ENCODE measurements around the gene CRIM1. TPM values are rescaled to one million over a fixed set of nuclear protein-coding genes. Genes with fewer than 3 reads are reported as not detected.

CRIM1 gene
- total RNA-seq, 1 experiment from 2014 or later, result 95.4 TPM

DNA sequence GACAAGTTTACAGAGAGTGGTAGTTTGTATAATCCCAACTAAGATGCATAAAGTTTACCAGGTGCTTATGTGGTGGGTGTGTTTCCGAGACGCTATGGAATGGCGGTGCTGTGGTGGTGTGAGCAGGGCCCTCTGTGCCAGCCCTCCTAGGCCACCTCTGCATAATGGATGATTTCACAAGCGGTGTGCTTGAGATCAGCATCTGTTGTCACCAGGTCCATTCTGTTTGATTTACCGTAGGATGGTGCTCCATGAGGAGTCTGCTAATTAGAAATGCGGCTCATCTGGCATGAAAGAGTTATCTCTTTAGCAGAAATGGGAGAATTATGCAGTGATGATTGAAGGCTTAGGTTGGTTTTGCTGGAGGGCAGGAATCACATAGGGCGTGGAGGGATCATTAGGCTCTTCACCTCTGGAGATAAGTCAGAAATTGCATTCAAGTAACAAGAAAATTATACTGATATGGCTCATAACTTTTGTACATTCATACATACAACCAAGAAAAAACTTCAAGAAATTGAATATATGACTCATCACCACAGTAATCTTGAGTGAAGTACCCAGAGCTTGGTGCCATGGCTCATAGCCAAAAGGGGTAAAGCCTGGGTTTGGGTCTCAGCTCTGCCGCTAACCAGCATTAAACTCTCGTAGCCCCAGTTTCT is 41.4 kb downstream of the CRIM1 start:
- no peak for DNase-seq (ENCODE audit: low read depth)

DNA sequence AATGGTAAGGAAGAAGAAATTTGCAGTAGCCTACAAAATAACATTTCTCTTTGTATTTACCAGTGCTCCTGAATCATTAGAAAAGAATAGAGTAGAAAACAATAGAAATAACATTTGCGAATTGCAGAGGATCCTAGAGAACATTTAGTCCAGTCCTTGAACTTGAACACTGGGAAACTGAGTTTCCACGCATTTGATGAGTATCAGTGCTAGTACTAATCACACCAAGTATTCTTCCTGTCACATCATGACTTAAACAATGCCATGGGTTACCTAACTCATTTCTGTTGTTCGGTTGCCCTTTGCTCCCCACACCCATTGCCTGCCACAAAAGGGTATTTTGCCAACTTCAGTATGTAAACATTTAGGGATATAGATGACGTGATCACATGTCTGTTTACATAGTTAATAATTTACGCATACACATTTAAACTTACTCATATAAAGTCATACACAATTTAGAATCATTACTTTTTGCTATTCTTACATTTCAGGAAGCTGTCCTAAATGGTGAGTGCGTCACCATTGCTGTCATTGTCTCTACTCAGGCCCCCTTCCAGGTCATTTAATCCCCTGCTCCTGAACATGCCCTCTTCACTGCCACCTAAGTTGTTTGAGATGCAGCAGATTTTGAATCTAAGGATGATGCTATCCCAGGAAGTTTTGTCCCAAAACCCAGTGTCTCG is 42.3 kb downstream of the CRIM1 start:
- no peak for DNase-seq (ENCODE audit: low read depth)

DNA sequence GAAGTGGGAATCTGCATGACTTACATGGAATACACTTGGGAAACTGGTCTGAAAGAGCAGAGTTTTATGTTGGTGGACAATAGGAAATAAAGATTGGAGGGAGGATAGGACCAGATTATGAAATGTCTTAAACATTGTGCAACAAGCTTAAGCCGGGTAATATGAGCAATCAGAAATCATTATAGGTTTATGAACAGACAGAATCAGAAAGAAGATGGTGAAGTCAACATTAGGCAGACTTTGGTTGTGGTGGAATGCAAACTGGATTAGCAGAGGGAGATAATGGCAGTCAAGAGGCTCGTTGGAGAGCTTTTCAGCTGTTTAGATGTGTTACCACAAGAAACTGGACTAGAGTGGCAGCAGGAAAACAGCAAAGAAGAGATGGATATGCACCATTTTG is 43.5 kb downstream of the CRIM1 start:
- DNase-seq (ENCODE audit: low read depth), result no peak

DNA sequence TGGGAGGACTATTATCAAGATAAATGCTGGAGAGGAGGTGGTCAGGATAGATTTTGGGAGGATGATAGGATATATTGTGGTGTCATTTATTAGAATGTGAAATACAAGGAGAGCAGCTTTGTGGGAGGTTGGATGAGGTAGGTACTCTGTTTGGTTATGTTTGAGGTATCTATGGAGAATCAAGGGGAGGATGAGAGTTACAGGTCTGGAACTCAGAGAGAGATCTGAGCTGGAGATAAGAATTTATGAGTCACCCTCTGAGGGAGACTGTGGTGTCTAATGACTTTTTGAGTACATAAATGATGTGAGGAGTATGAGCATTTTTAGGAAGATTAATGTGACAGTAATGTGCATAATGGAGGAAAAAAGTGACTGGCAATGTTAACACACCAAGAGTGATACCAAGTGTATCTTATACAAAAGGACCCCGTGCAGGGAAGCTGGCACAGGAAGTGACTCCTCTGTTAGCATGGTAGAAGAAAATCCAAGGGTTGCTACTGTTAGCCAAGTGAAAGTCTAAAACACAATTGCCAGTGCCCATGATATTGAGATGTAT is 48.2 kb downstream of the CRIM1 start:
- peak; percentile 91 for DNase-seq (ENCODE audit: low read depth)

DNA sequence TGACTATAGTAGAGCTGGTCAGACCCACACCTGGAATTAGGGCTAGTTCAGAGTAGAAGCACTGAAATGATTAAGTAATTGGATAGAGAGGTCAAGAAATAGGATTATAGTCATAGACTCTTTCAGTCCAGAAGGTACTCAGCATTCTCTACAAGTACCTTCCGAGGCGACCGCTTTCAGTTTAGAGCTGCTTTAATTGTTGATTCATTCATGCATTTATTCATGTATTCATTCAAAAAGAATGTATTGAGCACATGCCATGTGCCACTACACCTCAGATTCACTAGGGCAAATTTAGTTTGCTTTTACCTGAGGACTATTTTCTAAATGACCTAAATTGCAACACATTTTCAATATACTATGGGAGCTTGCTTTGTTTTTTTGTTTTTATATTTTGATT is 48.7 kb downstream of the CRIM1 start:
- DNase-seq (ENCODE audit: low read depth), result peak; percentile 73

DNA sequence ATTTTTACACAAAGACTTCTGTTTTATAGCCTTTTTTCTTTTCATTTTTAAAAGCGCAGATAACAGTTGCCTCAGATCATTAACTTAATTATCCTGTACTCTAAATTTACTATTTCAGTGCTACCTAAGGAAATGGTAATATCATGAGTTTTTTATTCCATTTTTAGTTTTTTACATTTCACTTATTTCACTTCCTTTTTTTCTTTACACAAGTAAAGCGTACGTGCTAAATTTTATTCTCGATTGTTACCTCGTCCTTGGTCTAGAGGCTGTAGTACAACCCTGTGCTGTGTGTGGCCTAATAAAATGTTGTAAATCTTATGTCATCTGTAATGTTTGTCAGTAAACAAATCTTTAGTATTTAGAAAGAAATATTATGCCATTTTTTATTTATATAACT is 49.2 kb downstream of the CRIM1 start:
- DNase-seq (ENCODE audit: low read depth), result no peak

DNA sequence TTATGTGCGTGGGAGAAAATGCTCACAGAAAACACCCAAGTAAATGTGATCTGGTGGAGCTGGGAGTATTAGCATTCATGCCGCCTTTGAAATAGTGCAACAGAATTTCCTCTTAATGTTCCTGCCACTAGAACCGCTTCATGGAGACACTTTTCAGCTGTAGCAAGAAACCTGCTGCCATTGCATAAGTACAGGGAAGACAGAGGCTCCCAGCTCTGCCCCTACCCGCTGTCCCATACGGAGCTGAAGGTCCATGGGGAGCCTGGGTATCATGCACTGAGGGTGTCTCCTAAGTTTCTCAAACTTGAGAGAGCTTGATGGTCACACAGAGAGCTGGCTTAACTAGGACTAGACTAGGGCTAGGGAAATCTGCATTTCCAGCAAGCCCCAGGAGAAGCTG is 49.6 kb downstream of the CRIM1 start:
- DNase-seq (ENCODE audit: low read depth), result no peak

DNA sequence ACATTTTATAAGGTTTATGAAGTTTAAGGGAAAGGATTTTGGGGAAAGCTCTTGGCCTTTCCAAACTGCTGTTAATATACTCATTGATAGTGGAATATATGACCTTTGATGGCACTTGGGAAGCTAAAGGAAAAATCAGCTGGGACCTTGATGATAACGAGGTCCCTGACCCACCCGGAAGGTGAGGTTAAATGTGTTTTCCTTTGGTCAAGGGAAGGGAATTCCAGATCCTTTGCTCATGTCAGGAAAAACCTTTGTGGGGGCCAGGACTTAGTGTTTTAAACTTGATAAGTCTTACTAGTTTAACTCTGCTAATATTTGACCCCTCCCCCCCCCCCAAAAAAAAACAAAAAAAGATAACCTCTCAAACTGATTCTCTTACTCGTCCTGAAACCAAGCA is 50.7 kb downstream of the CRIM1 start:
- peak; percentile 42 for DNase-seq (ENCODE audit: low read depth)

DNA sequence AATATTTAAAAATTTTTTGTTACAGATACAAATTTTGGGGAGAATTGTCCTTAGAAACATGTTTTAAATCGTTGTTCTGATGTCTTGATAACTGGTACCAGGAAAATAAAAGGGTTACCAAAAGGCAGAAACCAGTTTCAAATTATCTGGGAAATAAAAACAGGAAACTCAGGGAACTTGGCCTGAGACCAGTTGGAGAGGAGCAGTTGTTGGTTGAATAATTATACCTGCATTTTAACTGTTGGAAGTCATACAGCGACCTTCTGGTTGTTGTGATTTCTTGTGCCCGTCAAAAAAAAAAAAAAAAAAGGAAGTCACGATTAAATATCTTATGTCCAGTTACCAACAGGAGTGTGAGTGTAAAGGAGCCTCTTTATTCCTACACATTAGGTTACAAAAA is 51.8 kb downstream of the CRIM1 start:
- no peak for DNase-seq (ENCODE audit: low read depth)

DNA sequence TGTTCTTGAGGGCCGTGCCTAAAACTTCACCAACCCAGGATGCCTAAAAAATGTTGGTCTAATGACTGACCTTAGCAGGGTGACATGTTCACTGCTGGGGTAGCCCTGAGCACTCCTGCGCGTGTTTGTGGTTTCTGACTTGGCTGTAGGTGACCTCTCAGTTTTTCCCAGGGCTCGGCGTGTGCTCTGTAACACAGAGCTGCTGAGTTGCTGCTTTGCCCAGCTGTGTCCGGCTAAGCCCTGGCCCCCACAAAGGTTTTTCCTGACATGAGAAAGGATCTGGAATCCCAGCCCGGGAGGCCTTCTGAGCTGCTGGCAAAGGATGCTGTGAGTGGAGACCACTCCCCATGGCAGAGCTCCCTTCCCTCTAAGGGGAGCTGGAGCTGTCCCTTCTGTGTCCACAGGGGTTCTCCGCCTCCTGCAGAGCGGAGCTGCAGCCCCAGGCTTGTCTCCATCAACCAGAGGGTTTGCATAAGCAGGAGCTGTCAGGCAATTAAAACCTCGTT is 52.7 kb downstream of the CRIM1 start:
- peak; percentile 76 for DNase-seq (ENCODE audit: low read depth)

DNA sequence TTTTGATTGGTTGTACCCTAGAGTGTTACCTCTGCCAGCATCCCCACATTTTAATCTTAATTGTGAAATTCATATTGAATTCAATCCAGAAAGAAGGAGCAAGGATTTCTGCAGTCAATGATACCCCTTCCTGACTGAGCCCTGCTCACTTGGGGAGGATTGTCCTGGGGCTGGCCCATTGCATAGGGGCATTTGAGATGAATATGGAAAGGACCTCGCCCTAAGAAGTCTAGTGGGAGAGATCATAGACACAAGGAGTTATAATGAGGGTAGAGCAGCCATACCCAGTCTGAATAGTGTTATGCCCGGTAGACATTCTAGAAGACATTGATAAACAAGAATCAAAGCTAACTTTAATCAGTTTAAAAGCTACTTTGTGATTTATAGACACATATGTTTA is 53.8 kb downstream of the CRIM1 start:
- DNase-seq (ENCODE audit: low read depth), result no peak

DNA sequence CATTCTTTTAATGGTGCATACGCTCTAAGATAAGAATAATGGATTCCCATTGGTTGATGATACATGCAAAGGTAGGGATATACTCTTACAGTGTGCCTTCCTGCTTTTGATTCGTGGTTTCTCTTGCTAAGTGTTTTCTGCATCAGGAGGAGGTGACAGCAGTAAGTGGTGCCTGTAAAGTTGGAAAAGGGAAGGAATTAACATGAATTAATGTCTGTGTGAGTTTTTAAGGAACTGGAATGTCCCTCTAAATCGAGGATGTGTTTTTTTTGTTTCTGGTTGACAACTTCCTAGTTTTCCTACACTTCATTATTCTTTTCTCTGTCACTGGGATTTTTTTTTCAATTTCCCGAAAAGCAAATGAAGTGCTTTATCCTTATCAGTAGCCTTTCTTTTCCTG is 54.4 kb downstream of the CRIM1 start:
- DNase-seq (ENCODE audit: low read depth), result no peak

DNA sequence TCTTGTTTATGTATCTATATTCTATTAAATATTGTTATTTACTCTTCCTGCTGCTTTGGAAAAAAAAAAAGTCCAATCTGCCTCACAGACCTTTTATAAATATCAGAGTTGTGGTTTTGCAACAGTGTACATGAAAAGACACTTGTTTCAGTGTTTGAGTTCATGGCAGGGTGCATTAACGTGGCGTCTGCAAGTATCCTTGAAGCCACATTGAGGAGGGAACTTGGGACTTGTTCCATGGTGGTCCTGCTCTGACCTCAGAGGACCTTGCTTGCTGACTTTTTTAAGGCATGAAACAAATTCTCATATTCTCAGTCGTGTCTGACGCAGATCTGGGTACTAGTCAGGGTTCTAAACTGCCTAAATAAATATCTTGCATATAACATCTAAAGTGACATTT is 55.1 kb downstream of the CRIM1 start:
- no peak for DNase-seq (ENCODE audit: low read depth)

DNA sequence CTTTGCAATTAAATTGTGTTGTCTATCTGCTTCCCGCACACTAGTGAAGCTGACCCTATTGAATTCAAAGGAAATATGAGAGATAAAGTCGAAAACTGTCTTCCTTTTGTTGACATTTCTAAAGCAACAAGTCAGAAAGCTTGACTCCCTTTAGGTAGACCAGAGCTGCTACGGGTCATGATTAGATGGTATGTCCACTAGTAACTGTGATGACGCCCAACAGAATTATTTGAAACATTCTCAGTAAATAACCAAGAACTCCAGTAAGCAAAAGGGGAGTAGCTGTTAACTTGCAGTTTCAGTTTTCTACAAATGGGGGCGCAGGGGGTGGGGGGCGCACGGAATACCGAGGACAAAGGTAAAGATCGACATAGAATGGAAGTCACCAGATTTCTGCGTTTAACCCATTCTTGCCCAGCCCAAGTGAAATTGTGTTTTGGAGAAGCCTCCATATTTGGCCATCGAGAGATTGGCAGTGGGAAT is 56.4 kb downstream of the CRIM1 start:
- DNase-seq (ENCODE audit: low read depth), result no peak

DNA sequence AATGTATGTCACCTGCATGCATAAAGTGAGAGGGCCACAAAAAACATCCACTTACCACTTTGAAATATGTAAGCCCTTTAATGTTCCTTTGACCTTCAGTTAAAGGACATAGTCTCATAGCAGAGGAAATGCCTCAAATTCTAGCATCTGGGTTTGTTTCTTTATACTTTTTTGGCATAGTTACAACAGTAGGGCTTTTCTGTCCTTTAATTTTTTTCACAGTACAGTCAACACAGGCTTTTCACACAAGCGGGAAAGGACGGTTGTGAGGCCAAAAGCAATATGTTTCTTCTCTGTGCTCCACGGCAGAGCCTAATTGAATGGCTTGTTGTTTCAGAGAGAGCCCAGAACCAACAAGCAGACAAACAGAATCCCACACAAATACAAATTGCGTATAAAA is 57.6 kb downstream of the CRIM1 start:
- no peak for DNase-seq (ENCODE audit: low read depth)

DNA sequence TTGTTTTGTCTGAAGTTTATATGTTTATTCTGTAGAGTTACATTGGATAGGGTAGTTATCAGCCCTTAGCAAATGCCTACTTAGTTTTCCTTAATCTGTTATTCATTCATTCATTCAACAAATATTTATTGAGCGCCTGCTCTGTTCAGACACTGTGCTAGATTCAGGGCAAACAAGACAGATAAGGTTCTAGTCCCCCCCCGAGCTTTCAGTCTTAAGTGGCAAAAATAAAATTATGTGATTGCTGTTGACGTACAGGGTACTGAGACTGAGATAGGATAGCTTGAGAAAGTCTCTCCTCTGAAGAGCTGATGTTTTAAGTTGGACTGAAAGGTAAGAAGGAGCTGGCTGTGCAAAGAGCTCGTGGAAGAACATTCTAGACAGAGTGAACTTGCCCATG is 58.7 kb downstream of the CRIM1 start:
- DNase-seq (ENCODE audit: low read depth), result no peak

DNA sequence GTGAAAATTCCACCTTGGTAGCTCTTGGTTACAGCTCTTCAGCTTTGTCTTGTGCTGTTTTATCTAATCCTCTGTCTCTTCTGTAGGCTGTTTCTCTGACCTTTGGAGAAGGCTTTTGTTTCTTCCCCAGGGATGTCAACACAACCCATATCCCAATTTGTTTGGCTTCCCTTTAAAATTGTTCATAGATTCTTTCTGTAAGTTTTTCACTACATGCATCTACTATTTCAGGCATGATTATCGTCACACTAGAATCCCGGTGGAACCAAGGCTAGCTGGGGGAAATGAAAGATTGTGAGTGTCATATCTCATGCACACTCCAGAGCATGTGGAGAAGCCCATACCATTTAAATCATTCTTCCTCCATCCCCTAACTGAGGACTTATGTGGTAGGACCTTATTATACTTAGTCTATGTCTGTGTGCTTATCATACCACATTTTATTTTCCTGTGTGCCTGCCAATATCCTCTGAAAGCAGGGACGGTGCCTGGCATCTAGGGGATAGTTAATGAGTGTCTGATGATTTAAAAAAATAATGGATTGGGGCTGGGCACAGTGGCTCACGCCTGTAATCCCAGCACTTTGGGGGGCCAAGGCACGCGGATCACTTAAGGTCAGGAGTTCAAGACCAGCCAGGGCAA is 59.9 kb downstream of the CRIM1 start:
- DNase-seq (ENCODE audit: low read depth), result no peak

DNA sequence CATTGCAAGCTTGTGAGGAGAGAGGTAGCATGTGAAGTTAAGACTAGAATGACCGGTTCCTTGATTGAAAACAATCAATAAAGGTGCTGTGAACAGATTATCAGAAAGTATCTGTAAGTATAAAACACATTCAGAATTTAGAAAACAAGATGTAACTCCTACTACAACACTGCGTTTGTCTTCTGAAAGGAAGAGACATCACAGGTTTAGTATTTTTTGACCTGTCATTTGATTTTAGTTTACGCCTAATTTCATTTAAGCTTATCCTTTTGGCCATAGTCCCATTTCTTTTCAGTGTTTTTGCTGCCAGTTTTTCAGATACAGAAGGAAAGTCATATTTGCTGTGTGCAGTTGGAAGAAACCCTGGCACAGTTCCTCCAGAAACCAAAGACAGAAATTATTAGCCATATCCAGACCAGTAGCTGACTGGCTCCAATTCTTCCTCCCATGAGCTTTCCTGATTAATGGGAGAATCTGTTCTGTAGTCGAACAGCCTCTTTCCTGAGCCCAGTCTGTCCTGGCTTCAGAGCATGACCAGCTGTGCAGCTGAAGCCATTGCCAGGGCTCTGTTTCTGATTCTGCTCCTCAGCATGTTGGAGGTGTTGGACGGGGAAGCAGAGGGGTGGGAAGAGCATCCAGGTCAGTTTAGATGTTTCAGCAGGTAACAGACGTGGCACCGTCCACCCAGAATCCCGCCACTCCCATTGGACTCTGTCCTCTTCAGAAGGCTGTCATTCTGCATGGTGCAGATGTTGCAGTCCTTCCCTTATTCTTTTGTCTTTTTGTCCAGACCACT is 61.0 kb downstream of the CRIM1 start:
- DNase-seq (ENCODE audit: low read depth), result no peak

DNA sequence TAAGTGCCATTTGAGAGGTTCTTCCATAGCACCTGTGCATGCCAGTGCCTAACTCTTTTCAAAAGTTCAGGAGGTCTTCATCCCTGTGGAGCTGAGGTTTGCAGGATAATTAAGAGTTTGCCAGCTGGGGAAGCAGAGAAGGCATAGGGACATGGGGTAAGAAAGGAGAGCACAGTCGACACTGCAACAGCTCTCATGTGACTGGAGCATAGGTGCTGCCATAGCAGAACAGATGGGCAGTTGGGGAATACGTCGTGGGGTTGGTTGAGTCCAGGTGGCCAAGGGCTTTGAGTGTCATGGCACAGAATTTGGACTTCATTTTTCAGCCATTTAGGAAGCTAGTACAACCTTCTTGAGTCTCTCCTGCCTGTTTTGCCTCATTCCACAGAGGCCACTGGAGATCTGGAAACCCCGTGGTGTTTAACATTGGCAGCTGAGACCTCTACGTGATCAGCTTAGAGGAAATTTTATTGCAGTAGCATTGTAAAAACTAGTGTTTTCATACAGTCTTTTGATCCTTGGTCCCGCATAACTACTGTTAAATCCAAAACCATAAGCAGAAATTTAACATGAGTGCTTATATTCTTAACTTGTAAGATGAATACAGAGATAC is 65.1 kb downstream of the CRIM1 start:
- DNase-seq (ENCODE audit: low read depth), result no peak

DNA sequence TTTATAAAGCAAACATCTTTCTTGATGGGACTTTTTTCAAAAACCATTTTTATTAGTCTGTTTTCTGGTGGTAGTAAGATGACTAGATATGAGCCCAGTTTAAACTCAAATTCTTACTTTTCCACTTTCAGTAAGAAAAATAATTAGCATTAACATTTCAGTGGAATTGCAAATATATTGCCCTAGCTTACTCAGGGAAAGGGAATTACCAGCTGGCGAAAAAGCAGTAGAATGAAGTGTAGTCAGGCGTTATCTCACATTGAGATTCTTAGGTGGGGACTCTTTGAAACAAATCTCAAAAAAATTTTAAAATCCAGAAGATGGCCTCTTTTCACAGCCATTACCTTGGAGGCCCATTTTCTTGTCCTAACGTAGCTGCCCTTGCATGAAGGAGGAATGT is 65.8 kb downstream of the CRIM1 start:
- no peak for DNase-seq (ENCODE audit: low read depth)

DNA sequence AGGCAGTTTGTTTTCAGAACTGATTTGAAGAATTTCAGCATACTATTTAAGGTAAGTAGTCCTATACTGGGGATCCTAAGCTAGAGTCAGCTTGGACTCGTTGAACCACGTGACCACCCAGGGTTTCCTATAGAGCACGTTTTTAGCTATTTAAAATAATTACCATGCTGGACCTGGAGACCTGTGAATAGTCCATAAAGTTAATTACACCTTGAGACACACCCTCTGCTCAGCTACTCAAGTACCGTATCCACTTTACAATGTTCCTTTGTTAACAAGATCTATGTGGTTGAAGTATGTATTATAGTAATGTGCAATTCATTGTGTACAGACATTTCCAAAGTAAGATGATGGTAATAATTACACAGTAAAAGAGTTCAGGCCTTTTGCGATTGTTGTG is 67.6 kb downstream of the CRIM1 start:
- DNase-seq (ENCODE audit: low read depth), result no peak
